ENCODE data around the gene TOX3. TPM values are rescaled to one million over a fixed set of nuclear protein-coding genes. Genes with fewer than 3 reads are reported as not detected.
A peak's percentile ranks its signal among the peaks of the same experiment; 100 is the strongest.

TOX3 gene
- polyA plus RNA-seq, 1 donor from 2014 or later = 2.3 TPM

GRCh38 chr16:52554334-52554733 lies 7.4 kb upstream of the TOX3 start:
- Histone ChIP-seq H3K36me3 (ENCODE audit: insufficient read depth, low read length) (no peaks in the 10 kb centered on the region), H3K9ac (ENCODE audit: low read length) (no peak overlapping the region), H3K9me3 (ENCODE audit: low read length) (no peaks in the 10 kb centered on the region), H3K79me2 (replicated peaks; ENCODE audit: insufficient read depth, low read length) (no peaks in the 10 kb centered on the region), H3F3A (ENCODE audit: insufficient read depth, low read length, poor library complexity, severe bottlenecking) (no peaks in the 10 kb centered on the region), H4K20me1 (ENCODE audit: insufficient read depth) (no peaks in the 10 kb centered on the region), H3K4me2 (ENCODE audit: low read length) (no peak overlapping the region), H3K27ac (ENCODE audit: low read length) (no peak overlapping the region), H3K4me3 (ENCODE audit: low read length) (no peak overlapping the region), H3K27me3 (ENCODE audit: insufficient read depth, low read depth, low read length) (no peaks in the 10 kb centered on the region), H3K9me2 (ENCODE audit: insufficient read depth, low read length) (no peaks in the 10 kb centered on the region), H2AFZ (ENCODE audit: low read depth, low read length) (no peak overlapping the region)
- no peak for TF ChIP-seq RAD21 (conservative IDR thresholded peaks at IDR 0.05)

- Histone ChIP-seq H3K9me2 (ENCODE audit: insufficient read depth, low read length) (no peaks in the 10 kb centered on the region), H3K9me3 (ENCODE audit: low read length) (no peaks in the 10 kb centered on the region), H3F3A (ENCODE audit: insufficient read depth, low read length, poor library complexity, severe bottlenecking) (no peaks in the 10 kb centered on the region), H3K79me2 (replicated peaks; ENCODE audit: insufficient read depth, low read length) (no peaks in the 10 kb centered on the region), H3K4me3 (ENCODE audit: low read length) (no peak overlapping the region), H3K36me3 (ENCODE audit: insufficient read depth, low read length) (no peaks in the 10 kb centered on the region), H3K4me2 (ENCODE audit: low read length) (no peak overlapping the region), H3K9ac (ENCODE audit: low read length) (no peak overlapping the region), H2AFZ (ENCODE audit: low read depth, low read length) (no peak overlapping the region), H3K27ac (ENCODE audit: low read length) (no peak overlapping the region), H3K27me3 (ENCODE audit: insufficient read depth, low read depth, low read length) (no peaks in the 10 kb centered on the region), H4K20me1 (ENCODE audit: insufficient read depth) (no peaks in the 10 kb centered on the region)
- TF ChIP-seq TAF1 (IDR thresholded peaks at IDR 0.05; ENCODE audit: low read depth) (no peak), EZH2 (IDR thresholded peaks at IDR 0.05; ENCODE audit: borderline replicate concordance, insufficient read depth, low read length, poor library complexity, severe bottlenecking) (no peak), POLR2AphosphoS5 (IDR thresholded peaks at IDR 0.05) (no peak), REST (IDR thresholded peaks at IDR 0.05; ENCODE audit: borderline replicate concordance) (no peak), EP300 (conservative IDR thresholded peaks at IDR 0.05; ENCODE audit: poor library complexity, severe bottlenecking) (no peak), SMC3 (conservative IDR thresholded peaks at IDR 0.05; ENCODE audit: poor library complexity) (peak; percentile 35), RAD21 (conservative IDR thresholded peaks at IDR 0.05) (peak; percentile 42), CTCF (IDR thresholded peaks at IDR 0.05; ENCODE audit: poor library complexity, severe bottlenecking) (peak; percentile 62), MXI1 (conservative IDR thresholded peaks at IDR 0.05; ENCODE audit: poor library complexity, severe bottlenecking) (no peak)
Measured at GRCh38 chr16:52553322-52553721, 6.4 kb upstream of the TOX3 start.

GRCh38 chr16:52552643-52553042 lies 5.7 kb upstream of the TOX3 start:
- TF ChIP-seq EZH2 (IDR thresholded peaks at IDR 0.05; ENCODE audit: borderline replicate concordance, insufficient read depth, low read length, poor library complexity, severe bottlenecking) (no peak), SMC3 (conservative IDR thresholded peaks at IDR 0.05; ENCODE audit: poor library complexity) (no peak), RAD21 (conservative IDR thresholded peaks at IDR 0.05) (no peak), EP300 (conservative IDR thresholded peaks at IDR 0.05; ENCODE audit: poor library complexity, severe bottlenecking) (no peak), POLR2AphosphoS5 (IDR thresholded peaks at IDR 0.05) (no peak), MXI1 (conservative IDR thresholded peaks at IDR 0.05; ENCODE audit: poor library complexity, severe bottlenecking) (no peak), TAF1 (IDR thresholded peaks at IDR 0.05; ENCODE audit: low read depth) (no peak), CTCF (IDR thresholded peaks at IDR 0.05; ENCODE audit: poor library complexity, severe bottlenecking) (no peak), REST (IDR thresholded peaks at IDR 0.05; ENCODE audit: borderline replicate concordance) (no peak)
- Histone ChIP-seq H3K27ac (ENCODE audit: low read length) (no peak overlapping the region), H3K9me3 (ENCODE audit: low read length) (no peaks in the 10 kb centered on the region), H4K20me1 (ENCODE audit: insufficient read depth) (no peaks in the 10 kb centered on the region), H3K79me2 (replicated peaks; ENCODE audit: insufficient read depth, low read length) (no peaks in the 10 kb centered on the region), H3K9me2 (ENCODE audit: insufficient read depth, low read length) (no peaks in the 10 kb centered on the region), H3K27me3 (ENCODE audit: insufficient read depth, low read depth, low read length) (no peaks in the 10 kb centered on the region), H3F3A (ENCODE audit: insufficient read depth, low read length, poor library complexity, severe bottlenecking) (no peaks in the 10 kb centered on the region), H3K4me2 (ENCODE audit: low read length) (no peak overlapping the region), H2AFZ (ENCODE audit: low read depth, low read length) (no peak overlapping the region), H3K36me3 (ENCODE audit: insufficient read depth, low read length) (no peaks in the 10 kb centered on the region), H3K4me3 (ENCODE audit: low read length) (no peak overlapping the region), H3K9ac (ENCODE audit: low read length) (no peak overlapping the region)
